ENCODE results near the gene POFUT1. TPM values are rescaled to one million over a fixed set of nuclear protein-coding genes. Genes with fewer than 3 reads are reported as not detected.

Gene POFUT1
- polyA plus RNA-seq, 2 of the 4 experiments (the other 2 are of a cell fraction) = 29.6 to 43.9 TPM

GRCh38 chr20:32163951-32164350, 43.7 kb upstream of the POFUT1 start:
- TF ChIP-seq RARB (CRISPR knock-in tag; IDR thresholded peaks at IDR 0.05) = no peak
- TF ChIP-seq TP53 (CRISPR knock-in tag; IDR thresholded peaks at IDR 0.05) = no peak
- no peak for TF ChIP-seq SMC3 (IDR thresholded peaks at IDR 0.05)
- no peak for TF ChIP-seq GATA3 (IDR thresholded peaks at IDR 0.05; ENCODE audit: borderline replicate concordance)
- TF ChIP-seq CHD2 (IDR thresholded peaks at IDR 0.05; ENCODE audit: low read length, partially characterized antibody) = no peak
- TF ChIP-seq CHD4 (IDR thresholded peaks at IDR 0.05; ENCODE audit: borderline replicate concordance) = no peak
- TF ChIP-seq TFCP2L1 (CRISPR knock-in tag; IDR thresholded peaks at IDR 0.05) = no peak
- no peak for TF ChIP-seq FOSL2 (IDR thresholded peaks at IDR 0.05)
- TF ChIP-seq FOSL2 (CRISPR knock-in tag; IDR thresholded peaks at IDR 0.05) = no peak
- no peak for TF ChIP-seq BHLHE40 (IDR thresholded peaks at IDR 0.05; ENCODE audit: low read depth, low read length)
- TF ChIP-seq CBX2 (IDR thresholded peaks at IDR 0.05; ENCODE audit: borderline replicate concordance, low read depth) = no peak
- TF ChIP-seq E2F6 (IDR thresholded peaks at IDR 0.05; ENCODE audit: borderline replicate concordance, low read depth) = no peak
- no peak for TF ChIP-seq REST (IDR thresholded peaks at IDR 0.05)
- TF ChIP-seq EHMT2 (IDR thresholded peaks at IDR 0.05; ENCODE audit: low read depth) = no peak
- TF ChIP-seq KDM1A (IDR thresholded peaks at IDR 0.05; ENCODE audit: low read depth) = no peak
- TF ChIP-seq ZSCAN20 (CRISPR knock-in tag; IDR thresholded peaks at IDR 0.05) = no peak
- no peak for TF ChIP-seq CBX8 (IDR thresholded peaks at IDR 0.05)
- no peak for TF ChIP-seq RFX5 (IDR thresholded peaks at IDR 0.05)
- Histone ChIP-seq H3K4me1 (no peaks in the 10 kb centered on the region), H3K9me3 (no peaks in the 10 kb centered on the region), H3K27ac (no peak overlapping the region), H3K4me2 (no peak overlapping the region), H3K4me3 (no peak overlapping the region)
- FAIRE-seq (no peak), ATAC-seq (no peak), DNase-seq (ENCODE audit: low read depth in 1 of 2, low spot score in 1 of 2) (no peak)
- WGBS (ENCODE audit: missing lambda C conversion rate) = 91% methylated on average over 5 of the region's 5 CpGs
- CTCF ChIA-PET = no interaction called here
- POLR2A ChIA-PET = no interaction called here

- Histone ChIP-seq H3K4me2 (no peak overlapping the region), H3K9me3 (no peaks in the 10 kb centered on the region), H3K27ac (no peak overlapping the region), H3K4me1 (no peaks in the 10 kb centered on the region), H3K4me3 (no peak overlapping the region)
- no peak for ATAC-seq
- POLR2A ChIA-PET = no interaction called here
- no peak for DNase-seq (ENCODE audit: low read depth in 1 of 2, low spot score in 1 of 2)
- CTCF ChIA-PET = no interaction called here
- WGBS (ENCODE audit: missing lambda C conversion rate) = 91% methylated on average over 21 of the region's 21 CpGs
- no peak for TF ChIP-seq NR3C1 (IDR thresholded peaks at IDR 0.05)
- TF ChIP-seq CBX2 (IDR thresholded peaks at IDR 0.05; ENCODE audit: borderline replicate concordance, low read depth) = no peak
- no peak for FAIRE-seq
These were observed 42.5 kb upstream of the POFUT1 start for GRCh38 chr20:32164984-32165735.

- no peak overlapping the region for H3K27ac ChIP-seq
- H3K9me3 ChIP-seq = no peaks in the 10 kb centered on the region
- no peak overlapping the region for H3K4me2 ChIP-seq
- TF ChIP-seq TP53 (CRISPR knock-in tag; IDR thresholded peaks at IDR 0.05) (no peak), CTCF (IDR thresholded peaks at IDR 0.05) (no peak), ZNF302 (CRISPR knock-in tag; IDR thresholded peaks at IDR 0.05) (no peak)
- ChIA-PET CTCF (no interaction called here), POLR2A (no interaction called here)
- no peaks in the 10 kb centered on the region for H3K4me1 ChIP-seq
- no peak overlapping the region for H3K4me3 ChIP-seq
- no peak for FAIRE-seq
- ATAC-seq = no peak; a peak in 1 of 6 replicates
- 85% methylated on average over 8 of the region's 8 CpGs for WGBS (ENCODE audit: missing lambda C conversion rate)
- no peak for DNase-seq (ENCODE audit: low read depth in 1 of 2, low spot score in 1 of 2)
These were observed 41.7 kb upstream of the POFUT1 start for GRCh38 chr20:32165836-32166545.

All from A549 (cell line).